Left kidney (tissue), 2 donors: ENCODE results near the gene ANKRD34A. TPM values are rescaled to one million over a fixed set of nuclear protein-coding genes. Genes with fewer than 3 reads are reported as not detected.

ENCODE experiments used
- DNase-seq: peaks from one replicate; pipeline ENCODE4 v3.0.0-alpha.2; 2013
- polyA plus RNA-seq: library from polyadenylated mRNA; unstranded; fragments of 120-200 nt; gene quantifications from one replicate; pipeline ENCODE4 v1.2.1, GENCODE V29; 2013; ENCODE audit not compliant: insufficient read length

The ANKRD34A gene
- polyA plus RNA-seq, 1 donor: 0.57 TPM

- no peak for DNase-seq
These were observed 8.2 kb upstream of the ANKRD34A start for GRCh38 chr1:145972580-145972979.

GRCh38 chr1:145967288-145967687 lies 2.9 kb upstream of the ANKRD34A start:
- DNase-seq: no peak

- DNase-seq: no peak
These were observed 857 bp upstream of the ANKRD34A start for GRCh38 chr1:145965119-145965744.

GRCh38 chr1:145963265-145964019 lies 933 bp downstream of the ANKRD34A start:
- DNase-seq: no peak

- DNase-seq: no peak
These were observed 1.9 kb downstream of the ANKRD34A start for GRCh38 chr1:145962157-145963102.

- DNase-seq: no peak
These were observed 2.8 kb downstream of the ANKRD34A start for GRCh38 chr1:145961425-145962156.

- DNase-seq: no peak
These were observed 3.3 kb downstream of the ANKRD34A start for GRCh38 chr1:145961109-145961424.

GRCh38 chr1:145960468-145961108 lies 3.8 kb downstream of the ANKRD34A start:
- DNase-seq: peak; percentile 85

GRCh38 chr1:145959957-145960467 lies 4.4 kb downstream of the ANKRD34A start:
- DNase-seq: no peak

GRCh38 chr1:145959333-145959732 lies 5.0 kb downstream of the ANKRD34A start:
- no peak for DNase-seq

- DNase-seq: no peak
These were observed 5.6 kb downstream of the ANKRD34A start for GRCh38 chr1:145958734-145959133.

- peak; percentile 96 for DNase-seq
These were observed 6.7 kb downstream of the ANKRD34A start, which contains the start of gene LIX1L for GRCh38 chr1:145957443-145958319. TSS of gene LIX1L (minus strand) at chr1:145958017. CDS start at chr1:145957927, 90 bp downstream.

GRCh38 chr1:145956781-145957442 lies 7.5 kb downstream of the ANKRD34A start:
- no peak for DNase-seq

GRCh38 chr1:145956361-145956760 lies 8.0 kb downstream of the ANKRD34A start:
- DNase-seq: no peak

GRCh38 chr1:145955436-145955835 lies 8.9 kb downstream of the ANKRD34A start:
- no peak for DNase-seq

GRCh38 chr1:145953861-145954260 lies 10.5 kb downstream of the ANKRD34A start:
- DNase-seq: no peak

- no peak for DNase-seq
These were observed 11.5 kb downstream of the ANKRD34A start for GRCh38 chr1:145952903-145953302.

- no peak for DNase-seq
These were observed 12.8 kb downstream of the ANKRD34A start for GRCh38 chr1:145951526-145951925.

GRCh38 chr1:145949219-145949618 lies 15.2 kb downstream of the ANKRD34A start:
- DNase-seq: no peak

- no peak for DNase-seq
These were observed 16.8 kb downstream of the ANKRD34A start for GRCh38 chr1:145947551-145947950.
